ENCODE results near the gene TMEM164.

Gene TMEM164

GRCh38 chrX:110086162-110086915 lies 83.4 kb downstream of the TMEM164 start:
- no peak for DNase-seq

- no peak for DNase-seq
These were observed 84.1 kb downstream of the TMEM164 start for GRCh38 chrX:110086916-110087484.

GRCh38 chrX:110087485-110088356 lies 84.8 kb downstream of the TMEM164 start:
- no peak for DNase-seq

- DNase-seq: no peak
These were observed 86.9 kb downstream of the TMEM164 start for GRCh38 chrX:110089656-110090403.

- no peak for DNase-seq
These were observed 95.0 kb downstream of the TMEM164 start for GRCh38 chrX:110097920-110098319.

GRCh38 chrX:110103344-110103743 lies 100.4 kb downstream of the TMEM164 start:
- DNase-seq: no peak

GRCh38 chrX:110104078-110104477 lies 101.2 kb downstream of the TMEM164 start:
- DNase-seq: no peak

GRCh38 chrX:110108381-110108821 lies 105.5 kb downstream of the TMEM164 start:
- DNase-seq: no peak

- no peak for DNase-seq
These were observed 111.4 kb downstream of the TMEM164 start for GRCh38 chrX:110114260-110114776.

GRCh38 chrX:110116066-110116980 lies 113.4 kb downstream of the TMEM164 start:
- DNase-seq: no peak

GRCh38 chrX:110118530-110118929 lies 115.6 kb downstream of the TMEM164 start:
- no peak for DNase-seq

GRCh38 chrX:110119480-110119879 lies 116.6 kb downstream of the TMEM164 start:
- DNase-seq: no peak

GRCh38 chrX:110120025-110120424 lies 117.1 kb downstream of the TMEM164 start:
- DNase-seq: no peak

- no peak for DNase-seq
These were observed 120.4 kb downstream of the TMEM164 start for GRCh38 chrX:110123331-110123782.

- no peak for DNase-seq
These were observed 122.7 kb downstream of the TMEM164 start for GRCh38 chrX:110125446-110126162.

- DNase-seq: no peak
These were observed 128.1 kb downstream of the TMEM164 start for GRCh38 chrX:110131031-110131430.

GRCh38 chrX:110132450-110133114 lies 129.7 kb downstream of the TMEM164 start:
- DNase-seq: no peak

- DNase-seq: no peak
These were observed 130.9 kb downstream of the TMEM164 start for GRCh38 chrX:110133735-110134370.

- DNase-seq: no peak
These were observed 132.7 kb downstream of the TMEM164 start for GRCh38 chrX:110135618-110136017.

- DNase-seq: no peak
These were observed 133.2 kb downstream of the TMEM164 start for GRCh38 chrX:110136136-110136535.

Data from stimulated activated CD4-positive, alpha-beta T cell treated with anti-CD3 and anti-CD28 coated beads, Interleukin-4, amount 100 ng/mL, for 24 hours (primary cell).